HS-5 (cell line): Measurements from ENCODE around the gene ABCB11.
"Not testable (repeated sequence)": the region's sequence is repeated elsewhere in the genome, so short reads cannot be mapped to it uniquely, and the experiment has no call there.

Experiments used
- DNase-seq: peaks from one replicate; pipeline ENCODE4 v3.0.0-alpha.2; 2012; ENCODE audit warnings: low read depth

ABCB11 gene

GRCh38 chr2:168889635-168890005 lies 141.5 kb downstream of the ABCB11 start:
- DNase-seq, result no peak

- DNase-seq, result peak; percentile 63
These were observed 146.1 kb downstream of the ABCB11 start for GRCh38 chr2:168884975-168885374.

DNA sequence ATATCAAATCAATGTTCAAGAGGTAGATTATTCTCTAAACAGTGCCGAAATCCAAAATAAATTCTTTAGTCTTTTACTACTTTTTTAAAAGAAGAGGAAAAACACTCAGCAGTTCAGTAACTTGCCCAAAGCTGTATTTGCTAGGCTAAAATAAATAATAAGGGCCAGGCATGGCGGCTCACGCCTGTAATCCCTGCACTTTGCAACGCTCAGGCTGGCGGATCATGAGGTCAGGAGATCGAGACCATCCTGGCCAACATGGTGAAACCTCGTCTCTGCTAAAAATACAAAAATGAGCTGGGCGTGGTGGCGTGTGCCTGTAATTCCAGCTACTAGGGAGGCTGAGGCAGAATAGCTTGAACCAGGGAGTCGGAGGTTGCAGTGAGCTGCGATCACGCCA lies 149.0 kb downstream of the ABCB11 start:
- not testable (repeated sequence) for DNase-seq

GRCh38 chr2:168874368-168875054 lies 156.6 kb downstream of the ABCB11 start:
- DNase-seq, result no peak

DNA sequence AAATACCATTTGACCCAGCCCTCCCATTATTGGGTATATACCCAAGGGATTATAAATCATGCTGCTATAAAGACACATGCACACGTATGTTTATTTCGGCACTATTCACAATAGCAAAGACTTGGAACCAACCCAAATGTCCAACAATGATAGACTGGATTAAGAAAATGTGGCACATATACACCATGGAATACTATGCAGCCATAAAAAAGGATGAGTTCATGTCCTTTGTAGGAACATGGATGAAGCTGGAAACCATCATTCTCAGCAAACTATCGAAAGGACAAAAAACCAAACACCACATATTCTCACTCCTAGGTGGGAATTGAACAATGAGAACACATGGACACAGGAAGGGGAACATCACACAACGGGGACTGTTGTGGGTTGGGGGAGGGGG lies 160.3 kb downstream of the ABCB11 start:
- not testable (repeated sequence) for DNase-seq
